ENCODE measurements around the gene ZBTB20.

ZBTB20 gene

DNA sequence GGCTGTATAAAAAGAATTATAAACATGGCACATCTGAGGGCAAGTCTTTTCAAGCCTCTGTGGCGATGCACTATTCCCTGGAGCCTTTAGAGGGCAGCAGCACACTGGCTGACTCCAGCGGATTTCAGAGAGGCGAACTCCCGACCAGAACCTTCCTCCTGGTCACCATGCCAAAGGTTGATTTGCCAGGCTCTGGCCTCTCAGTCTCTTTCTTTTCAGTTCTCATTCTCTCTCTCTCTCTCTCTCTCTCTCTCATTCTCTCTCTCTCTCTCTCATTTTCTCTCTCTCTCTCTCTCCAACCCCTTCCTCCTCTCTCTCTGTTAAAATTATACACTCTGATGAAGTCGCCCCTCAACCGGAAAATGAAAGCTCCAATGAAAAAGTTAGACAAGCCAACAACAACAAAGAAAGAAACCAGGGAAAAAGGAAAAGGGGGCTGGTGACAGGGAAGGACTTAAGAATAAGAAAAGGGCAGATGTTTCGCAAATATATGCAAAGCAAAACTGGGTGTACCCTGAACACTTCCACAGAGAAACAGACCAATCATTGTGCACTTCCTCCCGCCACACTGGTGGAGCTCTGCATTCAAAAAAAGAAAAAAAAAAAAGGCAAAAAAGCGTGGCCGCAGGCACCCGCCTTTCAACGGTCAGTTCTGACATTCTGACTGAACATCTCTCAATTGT is 763.1 kb downstream of the ZBTB20 start:
- H3K36me3 ChIP-seq (ENCODE audit: control insufficient read depth in 4 of 4, insufficient read depth in 4 of 4, low read length in 3 of 4) = peaks cover 2 to 27% (median 9%) of the 10 kb centered on the region in 4 experiments
- POLR2A ChIA-PET = interaction anchor here (0.6 kb wide), 1 partner anchor 69 kb away, joined by 3 read pairs; no protein-coding TSS in a partner anchor
- no peaks in the 10 kb centered on the region for H3K9me3 ChIP-seq (ENCODE audit: control extremely low read depth in 1 of 5, control insufficient read depth in 4 of 5, insufficient read depth in 2 of 5, low read depth in 1 of 5, low read length in 4 of 5)
- CTCF ChIA-PET = interaction anchor here (0.6 to 5.0 kb wide), 18 partner anchors 9 to 1401 kb away, joined by 3 to 24 read pairs (median 5); no protein-coding TSS in a partner anchor
- peak overlapping the region in 5 of 7 experiments; percentile 6 to 65 (median 46) for H3K4me3 ChIP-seq (ENCODE audit: control insufficient read depth in 1 of 7, extremely low read depth in 1 of 7, insufficient read depth in 4 of 7, low read depth in 2 of 7, low read length in 6 of 7)
- H3K27ac ChIP-seq (ENCODE audit: insufficient read depth in 1 of 2, low read depth in 1 of 2, low read length in 2 of 2, poor library complexity in 1 of 2, severe bottlenecking in 2 of 2) = no peak overlapping the region
- no peaks in the 10 kb centered on the region for H3K27me3 ChIP-seq (replicated peaks in 2 of 5; ENCODE audit: control insufficient read depth in 4 of 5, insufficient read depth in 5 of 5, low read length in 4 of 5)
- 8% methylated on average over 4 of the region's 12 CpGs for WGBS (ENCODE audit: insufficient coverage)
- DNase-seq = peak; percentile 56 to 79 (median 75)
- H3K4me1 ChIP-seq (ENCODE audit: control extremely low read depth in 1 of 4, control insufficient read depth in 4 of 4, insufficient read depth in 4 of 4, low read length in 3 of 4) = peaks cover 0 to 6% (median 0%) of the 10 kb centered on the region in 4 experiments

DNA sequence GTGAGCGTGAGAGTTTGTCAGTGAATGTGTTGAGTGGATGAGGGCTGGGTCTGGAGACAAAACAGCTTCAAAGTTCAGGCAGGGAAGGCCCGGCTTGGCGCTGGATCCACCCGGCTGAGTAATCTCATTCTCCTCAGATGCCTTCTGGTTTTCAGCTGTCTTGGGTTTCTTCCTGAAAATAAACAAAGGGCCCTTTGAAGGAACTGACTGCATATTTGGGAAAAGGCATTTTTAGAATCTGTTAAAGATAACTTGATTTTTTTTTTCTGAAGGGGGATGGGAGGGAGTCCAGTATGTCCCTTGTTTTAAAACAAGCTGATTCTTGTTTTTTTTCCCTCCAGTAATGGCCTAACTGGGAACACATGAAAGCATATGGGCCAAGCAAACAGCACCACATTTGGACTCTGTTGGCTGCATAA is 766.8 kb downstream of the ZBTB20 start:
- no peak overlapping the region for H3K27ac ChIP-seq (ENCODE audit: insufficient read depth in 1 of 2, low read depth in 1 of 2, low read length in 2 of 2, poor library complexity in 1 of 2, severe bottlenecking in 2 of 2)
- ChIA-PET POLR2A (no interaction called here), CTCF (interaction anchor here (0.6 to 5.0 kb wide), 3 partner anchors 18 to 653 kb away, joined by 3 to 24 read pairs (median 6); no protein-coding TSS in a partner anchor)
- 96% methylated on average over 3 of the region's 4 CpGs for WGBS (ENCODE audit: insufficient coverage)
- H3K9me3 ChIP-seq (ENCODE audit: control extremely low read depth in 1 of 5, control insufficient read depth in 4 of 5, insufficient read depth in 2 of 5, low read depth in 1 of 5, low read length in 4 of 5) = no peaks in the 10 kb centered on the region
- no peaks in the 10 kb centered on the region for H3K27me3 ChIP-seq (replicated peaks in 2 of 5; ENCODE audit: control insufficient read depth in 4 of 5, insufficient read depth in 5 of 5, low read length in 4 of 5)
- H3K4me3 ChIP-seq (ENCODE audit: control insufficient read depth in 1 of 7, extremely low read depth in 1 of 7, insufficient read depth in 4 of 7, low read depth in 2 of 7, low read length in 6 of 7) = no peak overlapping the region
- peaks cover 0 to 20% (median 9%) of the 10 kb centered on the region in 4 experiments for H3K36me3 ChIP-seq (ENCODE audit: control insufficient read depth in 4 of 4, insufficient read depth in 4 of 4, low read length in 3 of 4)
- peaks cover 0 to 6% (median 0%) of the 10 kb centered on the region in 4 experiments for H3K4me1 ChIP-seq (ENCODE audit: control extremely low read depth in 1 of 4, control insufficient read depth in 4 of 4, insufficient read depth in 4 of 4, low read length in 3 of 4)
- DNase-seq = no peak

DNA sequence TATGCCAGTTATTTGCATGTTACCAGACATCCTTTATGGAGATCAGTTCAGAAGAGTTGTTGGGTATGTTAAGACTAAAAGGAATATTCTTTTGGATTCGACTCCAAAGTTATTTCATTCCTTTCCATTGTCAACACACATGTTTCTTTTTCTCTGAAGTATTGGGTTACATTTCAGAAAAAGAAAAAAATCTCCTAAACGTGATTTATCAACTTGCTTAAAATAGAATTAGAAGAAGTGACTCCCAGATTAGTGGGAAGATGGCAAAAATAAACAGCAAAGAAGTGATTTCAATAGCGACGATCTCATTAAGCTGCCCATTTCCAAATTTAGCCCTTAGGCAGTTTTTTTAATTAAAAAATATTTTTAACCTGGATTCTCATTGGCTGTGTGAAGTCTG is 767.8 kb downstream of the ZBTB20 start:
- ChIA-PET CTCF (interaction anchor here (0.5 kb wide), 1 partner anchor 720 kb away, joined by 3 read pairs; no protein-coding TSS in a partner anchor), POLR2A (no interaction called here)
- H3K4me1 ChIP-seq (ENCODE audit: control extremely low read depth in 1 of 4, control insufficient read depth in 4 of 4, insufficient read depth in 4 of 4, low read length in 3 of 4) = peaks cover 0 to 6% (median 0%) of the 10 kb centered on the region in 4 experiments
- H3K9me3 ChIP-seq (ENCODE audit: control extremely low read depth in 1 of 5, control insufficient read depth in 4 of 5, insufficient read depth in 2 of 5, low read depth in 1 of 5, low read length in 4 of 5) = no peaks in the 10 kb centered on the region
- H3K27ac ChIP-seq (ENCODE audit: insufficient read depth in 1 of 2, low read depth in 1 of 2, low read length in 2 of 2, poor library complexity in 1 of 2, severe bottlenecking in 2 of 2) = no peak overlapping the region
- H3K4me3 ChIP-seq (ENCODE audit: control insufficient read depth in 1 of 7, extremely low read depth in 1 of 7, insufficient read depth in 4 of 7, low read depth in 2 of 7, low read length in 6 of 7) = no peak overlapping the region
- H3K36me3 ChIP-seq (ENCODE audit: control insufficient read depth in 4 of 4, insufficient read depth in 4 of 4, low read length in 3 of 4) = peaks cover 0 to 20% (median 7%) of the 10 kb centered on the region in 4 experiments
- no peak for DNase-seq
- no CpG with 5 or more reads among the region's 4 CpGs for WGBS (ENCODE audit: insufficient coverage)
- H3K27me3 ChIP-seq (replicated peaks in 2 of 5; ENCODE audit: control insufficient read depth in 4 of 5, insufficient read depth in 5 of 5, low read length in 4 of 5) = no peaks in the 10 kb centered on the region

DNA sequence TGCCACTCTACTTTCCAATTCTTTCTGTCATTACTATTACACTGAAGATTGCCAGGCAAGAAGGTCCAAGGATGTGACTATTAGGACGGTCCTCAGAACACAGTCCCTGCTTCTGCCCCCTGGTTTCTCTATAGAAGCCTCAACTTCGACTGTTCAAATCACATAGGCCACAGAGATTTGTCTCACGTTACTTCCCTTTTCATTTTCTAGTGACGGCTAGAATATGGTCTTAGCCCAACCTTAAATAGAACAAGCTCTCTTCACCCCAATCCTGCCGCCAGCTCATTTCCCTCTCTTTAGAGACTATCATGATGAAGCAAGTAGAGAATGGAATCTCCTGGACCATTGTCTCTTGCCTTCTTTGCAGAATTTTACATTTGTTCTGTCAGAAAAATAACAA is 768.3 kb downstream of the ZBTB20 start:
- 95% methylated on average over 4 of the region's 5 CpGs for WGBS (ENCODE audit: insufficient coverage)
- H3K4me3 ChIP-seq (ENCODE audit: control insufficient read depth in 1 of 7, extremely low read depth in 1 of 7, insufficient read depth in 4 of 7, low read depth in 2 of 7, low read length in 6 of 7) = no peak overlapping the region
- no peak for DNase-seq
- H3K27ac ChIP-seq (ENCODE audit: insufficient read depth in 1 of 2, low read depth in 1 of 2, low read length in 2 of 2, poor library complexity in 1 of 2, severe bottlenecking in 2 of 2) = no peak overlapping the region
- H3K4me1 ChIP-seq (ENCODE audit: control extremely low read depth in 1 of 4, control insufficient read depth in 4 of 4, insufficient read depth in 4 of 4, low read length in 3 of 4) = peaks cover 0 to 2% (median 0%) of the 10 kb centered on the region in 4 experiments
- ChIA-PET CTCF (no interaction called here), POLR2A (no interaction called here)
- no peaks in the 10 kb centered on the region for H3K27me3 ChIP-seq (replicated peaks in 2 of 5; ENCODE audit: control insufficient read depth in 4 of 5, insufficient read depth in 5 of 5, low read length in 4 of 5)
- H3K9me3 ChIP-seq (ENCODE audit: control extremely low read depth in 1 of 5, control insufficient read depth in 4 of 5, insufficient read depth in 2 of 5, low read depth in 1 of 5, low read length in 4 of 5) = no peaks in the 10 kb centered on the region
- H3K36me3 ChIP-seq (ENCODE audit: control insufficient read depth in 4 of 4, insufficient read depth in 4 of 4, low read length in 3 of 4) = peaks cover 0 to 20% (median 7%) of the 10 kb centered on the region in 4 experiments

DNA sequence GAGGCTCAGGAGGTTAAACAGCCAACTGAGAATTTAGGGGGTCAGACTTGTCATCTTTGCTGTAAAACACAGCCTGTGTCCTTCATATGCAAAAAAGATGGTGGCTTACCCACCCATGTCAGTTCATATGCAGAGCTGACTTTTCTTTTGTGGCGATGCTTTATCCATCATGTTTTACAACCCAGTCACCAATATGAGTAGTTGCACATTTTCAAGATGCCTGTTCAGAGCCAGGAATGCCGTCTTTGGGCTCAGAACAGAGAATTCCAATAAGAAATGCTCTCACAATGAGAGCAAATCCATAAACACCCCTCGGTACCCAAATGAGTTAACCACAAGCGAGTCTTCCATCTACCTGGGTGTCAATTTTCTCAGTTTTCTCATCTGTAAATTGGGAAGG is 769.7 kb downstream of the ZBTB20 start:
- 93% methylated on average over 2 of the region's 4 CpGs for WGBS (ENCODE audit: insufficient coverage)
- Histone ChIP-seq H3K27ac (ENCODE audit: insufficient read depth in 1 of 2, low read depth in 1 of 2, low read length in 2 of 2, poor library complexity in 1 of 2, severe bottlenecking in 2 of 2) (no peak overlapping the region), H3K9me3 (ENCODE audit: control extremely low read depth in 1 of 5, control insufficient read depth in 4 of 5, insufficient read depth in 2 of 5, low read depth in 1 of 5, low read length in 4 of 5) (no peaks in the 10 kb centered on the region), H3K4me3 (ENCODE audit: control insufficient read depth in 1 of 7, extremely low read depth in 1 of 7, insufficient read depth in 4 of 7, low read depth in 2 of 7, low read length in 6 of 7) (no peak overlapping the region), H3K4me1 (ENCODE audit: control extremely low read depth in 1 of 4, control insufficient read depth in 4 of 4, insufficient read depth in 4 of 4, low read length in 3 of 4) (no peaks in the 10 kb centered on the region), H3K27me3 (replicated peaks in 2 of 5; ENCODE audit: control insufficient read depth in 4 of 5, insufficient read depth in 5 of 5, low read length in 4 of 5) (no peaks in the 10 kb centered on the region), H3K36me3 (ENCODE audit: control insufficient read depth in 4 of 4, insufficient read depth in 4 of 4, low read length in 3 of 4) (peaks cover 0 to 20% (median 7%) of the 10 kb centered on the region in 4 experiments)
- no peak for DNase-seq
- POLR2A ChIA-PET = no interaction called here
- CTCF ChIA-PET = interaction anchor here (1.0 kb wide), 1 partner anchor 14 kb away, joined by 3 read pairs; no protein-coding TSS in a partner anchor

DNA sequence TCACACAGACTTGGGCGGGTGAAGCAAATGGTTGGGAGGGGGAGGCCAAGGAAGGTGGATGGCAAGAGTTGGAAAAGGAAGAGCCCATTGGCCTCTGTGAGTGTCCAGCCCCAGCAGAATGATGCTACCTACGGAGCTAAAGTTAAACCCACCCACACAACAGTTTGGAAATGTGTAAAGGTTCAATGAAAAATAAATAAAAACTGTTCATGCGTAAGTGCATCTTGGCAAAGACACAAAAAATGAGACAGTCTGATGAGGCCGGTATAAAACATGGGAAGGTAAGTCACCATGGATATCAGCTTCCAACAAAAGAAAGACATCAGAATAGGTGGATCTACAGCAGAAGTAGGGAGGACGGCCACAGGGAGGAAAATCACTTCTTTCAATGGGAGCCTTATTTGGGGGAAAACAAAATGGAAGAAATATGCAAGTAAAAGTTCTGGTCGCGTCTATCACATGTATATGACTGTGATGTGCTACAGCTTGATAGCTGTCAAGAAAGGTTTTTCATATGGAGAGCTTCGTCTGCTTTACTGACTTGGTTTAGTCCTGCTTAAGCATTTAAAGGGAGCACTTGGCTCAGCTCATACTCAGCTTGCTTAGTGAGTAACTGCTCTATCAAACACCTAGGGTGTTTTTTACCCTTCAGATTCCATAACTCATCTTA is 770.4 kb downstream of the ZBTB20 start:
- DNase-seq = no peak
- Histone ChIP-seq H3K9me3 (ENCODE audit: control extremely low read depth in 1 of 5, control insufficient read depth in 4 of 5, insufficient read depth in 2 of 5, low read depth in 1 of 5, low read length in 4 of 5) (no peaks in the 10 kb centered on the region), H3K36me3 (ENCODE audit: control insufficient read depth in 4 of 4, insufficient read depth in 4 of 4, low read length in 3 of 4) (peaks cover 0 to 20% (median 7%) of the 10 kb centered on the region in 4 experiments), H3K27me3 (replicated peaks in 2 of 5; ENCODE audit: control insufficient read depth in 4 of 5, insufficient read depth in 5 of 5, low read length in 4 of 5) (no peaks in the 10 kb centered on the region), H3K27ac (ENCODE audit: insufficient read depth in 1 of 2, low read depth in 1 of 2, low read length in 2 of 2, poor library complexity in 1 of 2, severe bottlenecking in 2 of 2) (no peak overlapping the region), H3K4me3 (ENCODE audit: control insufficient read depth in 1 of 7, extremely low read depth in 1 of 7, insufficient read depth in 4 of 7, low read depth in 2 of 7, low read length in 6 of 7) (no peak overlapping the region), H3K4me1 (ENCODE audit: control extremely low read depth in 1 of 4, control insufficient read depth in 4 of 4, insufficient read depth in 4 of 4, low read length in 3 of 4) (no peaks in the 10 kb centered on the region)
- ChIA-PET CTCF (interaction anchor here (2.3 to 2.6 kb wide), 2 partner anchors 7 to 12 kb away, joined by 11 read pairs; no protein-coding TSS in a partner anchor), POLR2A (no interaction called here)
- WGBS (ENCODE audit: insufficient coverage) = 99% methylated on average over 6 of the region's 8 CpGs

Data from common myeloid progenitor, CD34-positive (primary cell).